HG02852 (cell line): ENCODE data around the gene MTMR2.

Experiments used
- ATAC-seq: cut with Tn5 transposase; IDR thresholded peaks from one replicate; pipeline ENCODE4 v1.9.1; 2021; ENCODE audit warnings: mild to moderate bottlenecking, moderate library complexity; ENCODE audit not compliant: unreplicated experiment

Gene MTMR2

GRCh38 chr11:95923728-95924413 lies at the start of gene MTMR2:
Gene MTMR2, minus strand, starts transcription at chr11:95924107. Its CDS starts 153 bp downstream, at chr11:95923954.
- peak; percentile 99 for ATAC-seq

DNA sequence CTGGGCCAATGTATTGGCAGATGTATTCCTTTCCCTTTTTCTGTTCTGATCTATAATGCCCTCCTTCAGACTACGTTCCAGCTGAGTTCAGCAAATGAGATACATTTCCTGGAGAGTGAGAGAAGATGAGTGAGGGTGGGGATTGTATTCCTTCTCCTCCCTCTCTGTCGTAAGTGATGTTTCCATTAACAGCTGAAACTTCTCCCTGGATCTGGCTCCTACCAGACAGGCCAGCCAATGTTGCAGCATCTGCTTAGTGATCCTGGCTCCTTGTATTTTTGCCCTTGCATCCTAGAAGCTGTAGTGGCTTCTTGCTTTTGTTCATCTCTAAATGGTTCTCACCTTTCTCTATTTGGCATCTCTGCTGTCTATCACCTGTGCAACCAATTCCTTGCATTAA lies 48.2 kb upstream of the MTMR2 start:
- ATAC-seq: no peak

GRCh38 chr11:95968585-95968984 lies 44.7 kb upstream of the MTMR2 start:
- no peak for ATAC-seq

GRCh38 chr11:95964281-95964680 lies 40.4 kb upstream of the MTMR2 start:
- no peak for ATAC-seq

- no peak for ATAC-seq
Measured at GRCh38 chr11:95961758-95962157, 37.9 kb upstream of the MTMR2 start.

- no peak for ATAC-seq
Measured at GRCh38 chr11:95950905-95951304, 27.0 kb upstream of the MTMR2 start.

- ATAC-seq: no peak
Measured at GRCh38 chr11:95948637-95949036, 24.7 kb upstream of the MTMR2 start.

- ATAC-seq: no peak
Measured at GRCh38 chr11:95944623-95945022, 20.7 kb upstream of the MTMR2 start.

DNA sequence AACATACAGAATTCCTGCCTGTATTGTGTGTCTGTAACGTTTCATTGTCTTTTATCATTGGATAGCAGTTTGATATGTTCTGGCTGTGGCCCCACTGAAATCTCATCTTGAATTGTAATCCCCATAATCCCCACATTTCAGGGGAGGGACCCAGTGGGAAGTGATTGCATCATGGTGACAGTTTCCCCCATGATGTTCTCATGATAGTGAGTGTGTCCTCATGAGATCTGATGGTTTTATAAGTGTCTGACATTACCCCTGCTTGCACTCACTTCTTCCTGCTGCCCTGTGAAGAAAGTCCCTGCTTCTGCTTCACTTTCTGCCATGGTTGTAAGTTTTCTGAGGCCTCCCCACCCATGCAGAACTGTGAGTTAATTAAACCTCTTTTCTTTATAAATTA lies 19.6 kb upstream of the MTMR2 start:
- ATAC-seq: no peak

DNA sequence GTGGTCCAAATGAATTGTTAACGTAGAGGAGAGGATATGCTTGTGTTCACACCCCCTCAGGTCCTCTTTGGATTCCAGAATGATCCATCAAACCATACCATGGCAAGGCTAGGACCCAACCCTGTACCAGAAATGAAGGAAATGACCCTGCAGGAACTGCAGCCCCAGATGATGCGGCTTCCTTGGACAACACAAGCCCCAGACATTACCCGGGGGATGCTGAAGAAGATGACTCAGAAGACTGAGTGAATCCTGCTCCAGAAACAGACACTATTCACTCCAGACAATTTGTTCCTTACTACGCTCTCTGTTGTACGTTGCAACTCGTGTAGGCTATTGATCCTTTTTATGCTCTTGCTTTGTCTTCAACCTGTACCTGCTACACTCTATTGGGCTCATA lies 15.2 kb upstream of the MTMR2 start:
- no peak for ATAC-seq

DNA sequence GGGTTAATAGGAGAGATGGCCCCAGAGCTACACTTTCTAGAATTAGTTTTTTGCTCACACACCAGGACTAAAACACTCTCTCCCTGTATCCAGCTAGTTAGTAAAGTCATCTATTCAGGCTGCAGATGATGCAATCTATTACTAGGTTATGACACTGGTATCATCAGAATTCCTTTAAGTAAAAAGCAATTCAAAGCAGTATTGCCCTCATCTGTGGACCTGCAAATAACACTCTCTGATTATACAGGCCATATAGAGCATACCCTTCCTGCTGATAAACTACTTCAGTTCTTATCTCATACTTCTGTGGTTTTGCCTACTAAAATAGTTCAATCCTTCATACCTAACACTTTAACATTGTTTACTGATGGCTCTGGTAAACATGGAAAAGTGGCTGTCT lies 13.5 kb upstream of the MTMR2 start:
- ATAC-seq: no peak

- ATAC-seq: no peak
Measured at GRCh38 chr11:95933594-95933993, 9.7 kb upstream of the MTMR2 start.

GRCh38 chr11:95931916-95932315 lies 8.0 kb upstream of the MTMR2 start:
- no peak for ATAC-seq

- no peak for ATAC-seq
Measured at GRCh38 chr11:95930948-95931347, 7.0 kb upstream of the MTMR2 start.

GRCh38 chr11:95926726-95927125 lies 2.8 kb upstream of the MTMR2 start:
- ATAC-seq: no peak

- ATAC-seq: no peak
Measured at GRCh38 chr11:95925011-95925410, 1.1 kb upstream of the MTMR2 start.

DNA sequence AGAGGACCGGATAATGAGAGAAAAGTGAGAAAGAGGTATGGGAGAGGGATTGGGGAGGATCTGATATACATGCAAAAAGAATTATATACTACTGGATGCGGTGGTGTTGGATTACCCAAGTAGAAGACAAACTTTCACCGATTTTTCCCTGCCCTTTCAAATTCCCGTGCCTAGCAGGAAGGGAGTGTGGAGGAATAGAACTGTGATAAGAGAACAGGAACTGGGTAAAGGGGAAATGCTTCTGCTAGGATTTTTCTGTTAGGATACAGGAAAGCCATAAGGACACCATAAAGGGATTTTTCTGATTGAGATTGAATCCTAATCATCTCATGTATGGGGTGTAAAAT lies 480 bp upstream of the MTMR2 start:
- peak; percentile 8 for ATAC-seq

- ATAC-seq: no peak
Measured at GRCh38 chr11:95923439-95923727, 524 bp downstream of the MTMR2 start.

- no peak for ATAC-seq
Measured at GRCh38 chr11:95922536-95923438, 1.1 kb downstream of the MTMR2 start.

DNA sequence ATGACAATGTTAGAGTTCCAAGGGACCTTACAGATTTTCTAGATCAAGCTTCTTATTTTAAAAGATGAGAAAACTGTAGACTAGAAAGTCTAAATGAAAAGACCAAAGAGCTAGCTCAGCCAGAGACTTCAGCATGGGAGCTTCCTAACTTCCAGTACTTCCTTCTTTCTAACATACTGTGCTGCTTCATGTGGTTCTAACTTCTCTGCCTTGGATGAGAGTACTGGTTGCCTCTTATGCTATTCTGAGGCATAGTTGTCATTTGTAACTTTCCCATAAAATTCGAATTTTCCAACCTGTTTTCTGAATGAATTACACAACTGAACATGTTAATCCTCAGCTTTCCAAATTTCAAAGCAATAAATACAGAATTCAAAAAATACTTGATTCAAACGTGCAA lies 1.8 kb downstream of the MTMR2 start:
- ATAC-seq: no peak

- ATAC-seq: no peak
Measured at GRCh38 chr11:95920460-95921105, 3.3 kb downstream of the MTMR2 start.

DNA sequence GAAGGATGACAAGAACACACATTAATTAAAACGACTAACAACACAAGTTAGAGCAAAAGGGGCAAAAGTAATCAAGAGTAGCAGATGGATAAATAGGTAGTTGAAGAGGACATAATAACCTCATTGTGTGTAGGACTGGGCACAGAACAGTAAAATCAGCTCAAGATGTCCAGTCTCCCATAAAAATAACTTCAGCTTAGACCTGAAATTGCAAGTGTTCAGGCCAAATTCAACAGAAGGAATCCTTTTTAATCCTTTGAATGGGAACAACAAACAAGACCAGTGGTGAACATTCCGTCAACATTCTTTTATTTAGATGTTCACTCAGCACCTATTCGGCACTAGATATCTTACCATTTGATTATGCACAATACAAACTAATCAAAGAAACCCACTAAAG lies 4.4 kb downstream of the MTMR2 start:
- ATAC-seq: no peak
